ENCODE data around the gene RCAN2.
"Not testable (repeated sequence)": the region's sequence is repeated elsewhere in the genome, so short reads cannot be mapped to it uniquely, and the experiment has no call there.

The RCAN2 gene

DNA sequence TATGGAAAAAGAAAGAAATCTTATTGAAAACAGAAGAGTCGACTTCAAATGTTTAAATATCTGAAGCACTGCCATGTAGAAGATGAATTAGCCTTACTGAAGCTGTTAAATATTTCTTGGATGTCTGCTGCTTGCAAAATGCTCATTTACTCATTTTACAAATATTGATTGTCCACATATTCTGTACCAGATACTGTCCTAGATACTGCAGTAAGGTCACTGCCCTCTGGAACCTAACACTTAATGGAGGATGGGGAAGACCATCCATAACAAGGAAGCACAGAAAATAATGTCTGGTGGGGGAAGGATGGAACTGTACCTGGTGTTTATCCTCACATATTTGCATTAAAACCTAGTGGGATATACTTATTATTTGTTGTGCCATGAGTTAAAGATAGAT lies 99.0 kb downstream of the RCAN2 start:
- no peak for FAIRE-seq
- no peak for DNase-seq (ENCODE audit: insufficient read length, low spot score)

DNA sequence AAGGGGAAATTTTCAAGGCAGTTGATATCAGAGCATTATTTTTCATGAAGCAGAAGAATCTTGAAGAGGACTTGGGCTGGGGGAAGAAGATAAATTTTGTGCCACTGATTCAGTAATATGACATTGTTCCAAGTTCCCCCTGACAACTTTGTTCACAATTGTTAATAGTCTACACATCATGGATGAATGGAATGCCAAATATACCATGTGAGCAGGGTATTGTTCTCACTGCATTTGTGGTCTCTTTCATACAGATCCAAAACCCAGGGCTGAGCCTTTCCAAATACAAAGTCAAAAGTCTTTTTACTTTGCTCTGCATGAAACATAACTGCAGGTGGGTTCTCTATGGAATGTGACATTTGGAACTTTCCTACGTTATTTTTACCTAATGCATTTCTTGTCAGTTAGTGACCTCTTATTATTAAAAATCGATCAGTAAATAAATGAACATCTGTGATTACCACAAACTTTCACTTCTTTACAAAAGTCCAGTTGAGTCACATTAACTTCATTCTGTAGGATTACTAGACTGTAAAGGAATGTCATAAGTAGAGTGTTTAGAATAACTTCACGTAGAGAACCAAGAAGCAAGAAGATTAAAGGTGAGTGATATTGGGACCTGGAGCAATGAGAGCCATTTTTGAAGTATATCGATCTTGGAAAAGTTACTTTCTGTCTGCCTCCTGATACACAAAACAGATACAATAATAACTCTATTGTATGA lies 100.9 kb downstream of the RCAN2 start:
- no peak for DNase-seq (ENCODE audit: insufficient read length, low spot score)
- FAIRE-seq = no peak

DNA sequence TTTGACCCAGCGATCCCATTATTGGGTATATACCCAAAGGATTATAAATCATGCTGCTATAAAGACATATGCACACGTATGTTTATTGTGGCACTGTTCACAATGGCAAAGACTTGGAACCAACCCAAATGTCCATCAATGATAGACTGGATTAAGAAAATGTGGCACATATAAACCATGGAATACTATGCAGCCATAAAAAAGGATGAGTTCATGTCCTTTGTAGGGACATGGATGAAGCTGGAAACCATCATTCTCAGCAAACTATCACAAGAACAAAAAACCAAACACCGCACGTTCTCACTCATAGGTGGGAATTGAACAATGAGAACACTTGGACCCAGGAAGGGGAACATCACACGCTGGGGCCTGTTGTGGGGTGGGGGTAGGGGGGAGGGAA lies 103.5 kb downstream of the RCAN2 start:
- not testable (repeated sequence) for DNase-seq (ENCODE audit: insufficient read length, low spot score); FAIRE-seq

DNA sequence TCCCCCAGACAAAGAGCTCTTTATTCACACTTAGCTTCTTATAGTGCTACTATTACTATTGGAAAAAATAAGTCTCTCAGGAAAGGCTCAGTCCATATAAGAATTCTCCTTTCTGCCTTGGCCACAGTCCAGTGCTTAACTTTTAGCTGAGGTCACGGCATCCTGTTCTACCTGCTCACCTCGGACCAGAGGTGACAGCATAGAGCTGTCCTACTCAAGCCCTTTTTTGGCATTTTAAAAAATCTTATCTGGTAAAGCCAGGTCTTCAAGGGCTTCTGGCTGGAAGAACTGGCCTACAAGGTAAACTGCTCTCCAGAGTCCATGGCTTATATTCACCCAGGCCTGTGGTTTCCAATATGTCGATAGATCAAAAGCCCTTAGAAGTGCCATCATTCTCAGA lies 109.7 kb downstream of the RCAN2 start:
- FAIRE-seq (peak; percentile 75), DNase-seq (ENCODE audit: insufficient read length, low spot score) (no peak)

DNA sequence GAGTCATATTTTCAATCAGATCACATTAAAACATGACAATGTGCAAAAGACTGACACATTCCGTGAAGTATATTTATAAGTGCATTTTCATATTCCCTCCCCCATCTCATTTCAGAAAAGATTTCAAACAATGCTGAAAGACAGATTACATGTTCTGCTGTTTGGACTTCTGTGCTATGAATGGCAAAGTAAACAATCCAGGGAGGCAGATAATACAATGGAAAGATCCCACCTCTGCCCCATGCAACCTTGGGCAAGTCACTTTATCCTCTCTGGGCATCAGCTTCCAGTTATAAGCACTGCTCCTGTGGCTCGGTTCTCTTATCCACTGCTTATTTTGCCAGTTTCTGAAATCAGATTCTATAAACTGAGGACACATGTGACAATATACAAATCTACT lies 110.2 kb downstream of the RCAN2 start:
- DNase-seq (ENCODE audit: insufficient read length, low spot score) = no peak
- FAIRE-seq = peak; percentile 56

DNA sequence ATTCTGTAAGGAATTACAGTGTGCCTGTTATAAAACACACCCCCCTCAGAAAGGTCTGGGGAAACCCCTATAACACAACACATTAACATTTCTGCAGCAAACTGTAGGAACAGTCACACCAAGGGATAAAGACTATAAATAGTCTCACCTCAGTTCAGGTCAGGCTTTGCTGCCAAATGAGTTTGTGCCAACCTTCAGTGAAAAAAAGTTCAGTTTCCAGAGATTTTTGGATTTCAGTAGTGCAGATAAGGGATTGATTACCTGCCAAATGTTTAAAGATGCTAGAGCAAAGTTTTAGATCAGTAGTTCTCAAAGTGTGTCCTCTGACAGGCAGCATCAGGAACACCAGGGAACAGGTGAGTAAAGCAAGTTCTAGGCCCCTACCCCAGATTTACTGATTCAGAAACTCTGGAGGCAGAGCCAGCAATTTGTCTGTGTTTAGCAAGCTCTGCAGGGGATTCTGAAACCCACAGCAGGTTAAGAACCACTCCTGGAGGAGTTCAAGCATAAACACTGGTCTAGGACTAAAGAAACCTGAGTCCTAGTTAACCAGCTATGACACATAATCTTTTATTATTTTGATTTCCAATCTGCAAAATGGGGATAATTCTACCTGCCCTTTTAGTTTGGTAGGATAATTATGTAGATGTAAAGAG lies 111.0 kb downstream of the RCAN2 start:
- FAIRE-seq (peak; percentile 76), DNase-seq (ENCODE audit: insufficient read length, low spot score) (no peak)

DNA sequence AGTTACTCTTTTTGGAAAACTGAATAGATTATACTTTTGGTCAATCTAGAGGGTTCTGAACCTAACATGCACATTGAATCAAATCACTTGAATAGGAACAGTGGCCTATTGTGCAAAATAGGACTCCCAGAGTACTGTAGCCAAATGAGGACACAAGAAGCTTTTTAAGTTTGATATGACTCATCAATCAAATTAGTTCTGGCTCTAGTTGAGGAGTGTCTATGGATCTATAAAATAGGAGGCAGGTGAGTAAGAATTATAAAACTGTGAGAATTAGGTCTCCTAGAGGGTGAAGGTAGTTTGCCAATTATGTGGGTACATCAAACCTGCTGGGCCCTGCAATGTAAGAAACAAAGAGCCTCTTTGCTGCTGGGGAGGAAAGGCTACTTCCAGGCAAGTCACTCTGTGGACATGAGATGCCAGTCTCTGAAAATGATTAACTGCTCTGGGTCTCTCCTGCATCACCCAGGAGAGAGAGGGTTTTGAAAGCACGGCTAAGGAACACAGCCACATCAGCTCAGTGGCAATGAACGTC lies 112.3 kb downstream of the RCAN2 start:
- FAIRE-seq (no peak), DNase-seq (ENCODE audit: insufficient read length, low spot score) (no peak)

DNA sequence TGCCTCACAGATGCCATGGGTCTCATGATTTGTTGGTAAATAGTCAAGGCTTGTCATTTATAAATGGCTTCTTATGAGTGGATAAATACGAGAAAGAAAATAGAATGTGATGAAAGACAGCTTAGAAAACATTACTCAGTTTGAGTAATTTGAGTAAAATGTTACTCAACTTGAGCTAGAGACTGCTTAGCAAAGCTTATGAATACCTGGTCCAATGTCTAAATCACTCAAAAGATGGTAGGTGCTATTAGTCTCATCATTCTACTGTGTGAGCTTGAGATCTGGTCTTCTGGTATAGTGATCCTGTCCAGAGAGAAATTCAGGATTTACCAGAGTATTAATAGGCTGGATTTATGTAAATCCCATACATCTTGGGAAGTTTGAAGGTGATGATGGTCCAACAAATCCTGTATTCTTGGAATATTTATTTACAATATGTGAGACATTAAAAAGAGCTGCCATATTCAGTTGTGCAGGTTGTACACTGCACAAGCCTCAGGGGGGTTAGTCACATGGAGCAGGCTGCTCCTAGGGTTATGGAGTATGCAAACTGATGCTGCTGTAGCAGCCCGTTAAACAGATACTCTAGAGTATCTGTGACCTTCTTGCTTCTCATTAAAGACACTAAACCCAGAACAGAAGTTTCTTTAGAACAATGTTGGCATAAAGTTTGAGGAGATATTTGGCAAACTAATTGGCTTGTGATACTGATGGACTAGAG lies 112.9 kb downstream of the RCAN2 start:
- DNase-seq (ENCODE audit: insufficient read length, low spot score) = no peak
- FAIRE-seq = peak; percentile 11

DNA sequence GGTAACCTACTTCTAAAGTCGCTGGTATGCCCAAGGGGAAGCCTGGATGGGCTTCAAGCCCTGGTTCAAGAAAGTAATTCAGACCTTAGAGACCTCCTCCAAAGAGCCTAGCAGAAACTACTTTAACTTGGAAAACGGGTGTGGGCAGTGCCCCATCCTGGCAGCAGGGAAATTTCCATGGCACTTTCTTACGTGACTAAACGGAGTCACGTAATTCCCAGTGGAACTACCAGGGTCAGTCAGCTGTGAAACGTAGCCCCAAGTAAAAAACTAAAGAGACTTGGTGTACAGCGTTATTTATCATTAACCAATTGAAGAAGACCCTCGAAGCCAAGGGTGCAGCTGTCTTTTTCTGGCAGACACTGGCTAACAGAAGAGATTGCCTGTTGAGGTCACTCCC lies 114.0 kb downstream of the RCAN2 start:
- no peak for FAIRE-seq

DNA sequence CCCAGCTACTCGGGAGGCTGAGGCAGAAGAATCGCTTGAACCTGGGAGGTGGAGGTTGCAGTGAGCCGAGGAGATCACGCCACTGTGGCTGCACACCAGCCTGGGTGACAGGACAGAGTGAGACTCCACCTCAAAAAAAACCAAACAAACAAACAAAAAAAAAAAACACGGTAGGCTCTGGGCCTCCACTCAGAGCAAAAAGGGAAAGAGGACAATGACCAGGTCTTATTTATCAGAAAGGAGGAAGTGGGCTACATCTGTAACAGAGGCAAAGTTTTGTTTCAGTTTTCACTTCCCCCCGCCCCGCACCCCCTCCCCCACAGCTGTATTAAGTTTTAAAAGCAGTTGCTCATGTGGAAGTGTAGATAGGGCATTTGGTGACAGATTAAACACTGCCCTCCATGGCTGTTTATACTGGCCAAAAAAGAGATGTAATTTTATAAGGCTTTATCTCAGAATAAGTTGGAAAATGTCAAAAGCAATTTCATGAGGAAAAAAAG lies 114.6 kb downstream of the RCAN2 start:
- DNase-seq (ENCODE audit: insufficient read length, low spot score) (peak; percentile 44), FAIRE-seq (peak; percentile 95)

More for the DNA sequence above, 114.0 kb downstream of the RCAN2 start:
- DNase-seq (ENCODE audit: insufficient read length, low spot score) = no peak

DNA sequence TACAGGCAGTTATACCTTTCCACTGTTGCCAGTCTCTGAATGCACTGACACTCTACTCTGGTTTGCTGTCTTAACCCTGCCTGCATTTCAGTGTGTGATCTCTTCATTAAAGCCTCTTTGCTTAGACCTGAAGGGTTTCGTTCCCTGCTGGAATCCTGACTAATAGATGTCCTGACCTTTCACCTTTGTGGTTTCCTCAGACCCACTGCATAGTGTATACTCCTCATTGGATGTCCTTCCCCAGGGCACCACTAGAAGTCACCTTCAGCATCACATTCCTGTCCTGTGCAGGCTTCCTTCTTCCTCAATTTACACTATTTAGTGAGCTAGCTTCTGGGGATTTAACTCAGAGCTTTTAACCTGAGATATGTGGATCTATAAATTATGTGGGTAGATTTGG lies 120.6 kb downstream of the RCAN2 start:
- FAIRE-seq = peak; percentile 40
- DNase-seq (ENCODE audit: insufficient read length, low spot score) = no peak

DNA sequence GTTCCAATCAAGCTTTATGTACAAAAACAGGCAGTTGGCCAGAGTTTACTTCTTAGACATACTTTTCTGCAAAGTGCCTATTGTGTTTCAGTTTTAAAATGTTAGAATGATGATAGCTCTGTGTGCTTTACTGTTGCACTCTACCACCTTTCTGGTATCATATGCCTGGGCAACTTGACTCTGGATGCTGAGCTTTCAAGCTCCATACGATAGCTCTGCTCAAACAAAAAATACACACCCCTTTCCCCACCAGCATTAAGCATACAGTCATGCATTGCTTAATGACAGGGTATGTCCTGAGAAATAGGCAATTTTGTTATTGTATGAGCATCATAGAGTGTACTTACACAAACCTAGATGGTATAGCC lies 123.1 kb downstream of the RCAN2 start:
- FAIRE-seq (no peak), DNase-seq (ENCODE audit: insufficient read length, low spot score) (no peak)

DNA sequence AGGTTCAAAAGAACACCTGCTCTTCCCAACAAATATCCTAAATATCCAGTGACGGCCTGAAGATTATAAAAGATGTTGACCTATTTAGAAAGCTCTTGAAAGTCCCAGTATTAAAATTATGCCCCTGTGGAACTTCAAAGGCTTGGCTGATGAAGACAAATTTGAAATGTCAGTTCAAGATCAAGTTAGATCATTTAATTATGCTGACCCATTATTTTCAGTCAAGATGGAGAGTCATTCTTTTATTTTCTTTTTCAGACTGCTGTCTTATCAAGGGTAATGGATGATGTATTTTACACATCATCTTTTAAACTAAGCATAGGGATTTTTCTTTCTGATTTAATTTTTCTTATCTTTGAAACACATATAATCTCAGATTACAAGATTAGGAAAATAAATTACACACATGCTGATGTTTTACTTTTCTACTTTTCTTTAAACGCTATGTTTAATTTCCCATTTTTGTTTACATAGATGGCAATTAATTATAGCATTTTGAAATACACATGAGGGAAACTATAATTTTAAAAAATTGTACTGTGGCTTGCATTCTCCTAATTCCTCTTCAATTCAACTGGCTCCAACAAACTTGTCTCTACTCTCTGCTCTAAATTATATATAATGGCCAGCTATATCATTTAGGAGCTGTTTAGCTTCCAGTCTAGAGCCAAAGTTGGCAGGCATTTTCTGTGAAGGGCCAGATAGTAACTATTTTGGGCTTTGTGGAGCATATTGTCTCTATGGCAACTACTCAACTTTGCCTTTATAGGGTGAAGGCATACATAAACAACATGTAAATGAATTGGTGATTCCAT lies 123.7 kb downstream of the RCAN2 start:
- DNase-seq (ENCODE audit: insufficient read length, low spot score) = no peak
- no peak for FAIRE-seq

DNA sequence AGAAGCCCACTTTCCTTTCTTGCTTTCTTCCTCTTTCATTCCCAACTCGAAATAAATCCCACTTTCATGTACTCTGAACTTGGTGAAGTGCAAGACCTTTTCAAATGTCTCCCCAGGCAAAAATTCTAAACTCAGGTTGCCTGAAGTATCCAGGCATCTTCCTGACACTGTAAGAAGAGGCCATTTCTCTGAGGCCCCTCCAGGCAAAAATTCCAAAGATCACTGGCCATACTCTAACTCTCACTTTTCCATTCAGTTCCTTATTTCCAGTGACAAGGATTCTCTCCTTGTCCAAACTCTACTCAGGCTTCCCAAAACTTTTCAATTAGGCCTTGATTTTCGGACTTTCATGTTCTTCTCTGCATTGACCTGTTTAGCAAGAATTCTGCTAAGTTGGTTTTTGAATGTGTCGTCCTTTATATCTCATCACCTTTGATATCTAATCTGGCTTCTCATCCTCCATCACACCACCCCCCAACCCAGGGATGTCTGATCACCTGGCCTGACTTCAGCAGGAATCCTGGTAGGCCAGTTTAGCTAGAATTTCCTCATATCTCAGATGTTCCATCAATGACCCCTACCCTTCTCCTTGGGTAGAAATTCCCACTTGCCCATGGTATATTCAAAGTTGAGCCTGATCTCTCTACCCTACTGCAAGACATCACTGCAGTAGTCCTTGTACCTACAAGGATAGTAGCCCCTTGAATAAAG lies 124.9 kb downstream of the RCAN2 start:
- FAIRE-seq (no peak), DNase-seq (ENCODE audit: insufficient read length, low spot score) (no peak)

DNA sequence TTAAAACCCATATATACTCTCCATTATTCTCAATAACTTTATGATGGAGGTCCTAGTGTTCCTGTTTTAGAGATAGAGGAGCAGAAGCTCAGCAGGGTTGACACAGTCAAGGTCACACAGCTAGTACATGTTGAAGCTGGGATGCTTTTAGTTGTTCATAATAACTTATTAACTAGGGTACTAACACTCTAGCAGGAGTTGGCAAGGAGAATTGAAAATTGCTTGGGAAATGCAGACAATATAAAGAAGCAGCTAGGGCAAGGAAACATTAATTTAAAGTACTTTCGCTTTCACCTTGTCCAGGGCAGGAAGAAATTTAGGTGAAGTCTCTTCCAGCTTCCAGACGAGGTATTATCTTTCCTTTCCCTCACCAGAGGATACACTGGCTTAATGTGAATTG lies 133.7 kb downstream of the RCAN2 start:
- DNase-seq (ENCODE audit: insufficient read length, low spot score) (no peak), FAIRE-seq (no peak)

DNA sequence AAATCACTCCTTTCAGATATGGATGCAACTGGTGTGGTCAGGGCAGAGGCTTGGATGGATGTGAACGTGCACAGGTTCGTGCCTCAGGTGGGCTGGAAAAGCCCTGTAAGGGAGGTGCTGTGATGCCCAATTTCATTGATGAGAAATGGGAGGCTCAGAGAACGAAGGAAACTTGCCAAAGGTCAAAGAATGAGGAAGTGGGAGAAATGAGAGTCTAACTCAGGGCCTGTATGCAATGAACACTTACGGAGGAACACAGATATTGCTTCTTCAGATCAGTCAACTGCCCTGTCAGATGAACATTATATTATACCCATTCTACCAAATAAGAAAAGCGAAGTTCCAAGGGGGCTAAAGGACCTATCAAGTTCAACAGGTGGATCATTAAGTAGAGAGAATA lies 134.7 kb downstream of the RCAN2 start:
- no peak for FAIRE-seq
- DNase-seq (ENCODE audit: insufficient read length, low spot score) = no peak

DNA sequence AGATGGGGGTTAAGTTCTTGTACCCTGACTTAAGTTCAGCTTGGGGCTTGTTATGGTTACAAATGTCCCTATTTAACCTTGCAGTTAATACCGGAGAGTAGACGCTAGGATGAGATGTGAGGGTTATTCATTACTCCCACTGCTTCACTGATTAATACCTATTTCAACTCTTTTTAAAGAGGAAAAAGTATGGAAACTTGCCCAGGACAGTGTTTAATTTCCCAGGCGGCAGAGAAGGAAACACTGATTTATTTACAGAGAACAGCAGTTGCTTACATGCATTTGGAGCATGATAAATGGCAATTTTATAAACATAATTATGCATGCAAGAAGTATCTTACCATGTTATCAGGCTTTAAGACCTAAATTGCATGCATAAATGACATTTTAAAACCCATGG lies 137.7 kb downstream of the RCAN2 start:
- FAIRE-seq (no peak), DNase-seq (ENCODE audit: insufficient read length, low spot score) (no peak)

DNA sequence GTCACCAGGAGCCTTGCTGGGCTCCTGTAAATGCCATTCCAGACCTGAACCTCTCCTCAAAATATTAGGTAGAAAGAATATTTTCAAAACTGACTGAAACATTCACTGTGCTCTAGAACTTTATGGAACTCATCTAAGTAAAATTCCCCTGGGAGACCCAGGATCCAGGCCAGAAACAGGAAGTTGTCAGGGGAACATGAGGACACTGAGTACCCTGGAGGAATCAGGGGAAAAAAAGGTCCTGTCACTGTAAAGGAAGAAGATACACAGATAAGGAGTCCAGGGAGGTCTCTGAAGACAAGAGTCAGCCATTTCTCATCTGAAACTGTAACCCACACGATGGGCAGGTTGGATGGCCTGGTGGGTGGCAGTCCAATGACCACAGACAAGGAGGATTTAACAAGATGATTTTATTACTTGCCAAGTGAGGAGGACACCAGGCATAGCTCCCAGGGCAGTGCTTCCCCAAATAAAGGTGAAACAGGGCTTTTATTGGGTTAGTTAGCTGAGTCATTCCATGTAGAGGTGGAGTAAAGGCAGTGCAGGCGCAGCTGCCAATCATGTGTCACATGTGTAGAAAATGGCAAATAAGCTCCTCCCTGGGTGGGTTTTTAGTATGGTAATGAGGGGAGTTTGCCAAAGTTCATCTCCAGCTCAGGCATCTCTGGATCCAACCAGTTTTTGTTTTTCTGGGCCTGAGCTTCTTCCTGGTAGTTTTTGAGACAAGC lies 138.5 kb downstream of the RCAN2 start:
- FAIRE-seq (peak; percentile 37), DNase-seq (ENCODE audit: insufficient read length, low spot score) (no peak)

DNA sequence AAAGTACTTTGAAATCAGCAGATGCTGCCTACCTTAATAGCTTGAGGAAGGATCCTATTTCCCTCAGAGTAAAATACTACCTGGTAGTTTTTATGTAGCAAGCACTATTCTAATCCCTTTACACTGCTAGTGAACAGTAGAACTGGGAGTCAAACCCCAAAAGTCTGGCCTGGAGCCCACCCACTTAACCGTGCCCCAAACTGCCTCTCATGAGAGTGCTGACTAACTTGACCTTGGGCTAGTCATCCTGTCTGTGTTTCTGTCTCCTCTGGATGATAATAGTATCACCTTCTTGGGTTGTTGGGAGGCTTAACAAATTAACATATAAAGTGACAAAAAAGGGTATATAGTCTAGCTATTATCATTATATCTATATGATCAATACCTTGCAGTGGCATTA lies 140.5 kb downstream of the RCAN2 start:
- DNase-seq (ENCODE audit: insufficient read length, low spot score) (no peak), FAIRE-seq (no peak)

Data from GM19239 (cell line).